ENCODE data around the gene FLYWCH1. TPM values are rescaled to one million over a fixed set of nuclear protein-coding genes. Genes with fewer than 3 reads are reported as not detected.

Gene FLYWCH1
- total and polyA plus RNA-seq, 2 of the 8 experiments (the other 6 are each of a cell fraction or from before 2014, with no cell fraction given), result 12.4 to 23.5 TPM

DNA sequence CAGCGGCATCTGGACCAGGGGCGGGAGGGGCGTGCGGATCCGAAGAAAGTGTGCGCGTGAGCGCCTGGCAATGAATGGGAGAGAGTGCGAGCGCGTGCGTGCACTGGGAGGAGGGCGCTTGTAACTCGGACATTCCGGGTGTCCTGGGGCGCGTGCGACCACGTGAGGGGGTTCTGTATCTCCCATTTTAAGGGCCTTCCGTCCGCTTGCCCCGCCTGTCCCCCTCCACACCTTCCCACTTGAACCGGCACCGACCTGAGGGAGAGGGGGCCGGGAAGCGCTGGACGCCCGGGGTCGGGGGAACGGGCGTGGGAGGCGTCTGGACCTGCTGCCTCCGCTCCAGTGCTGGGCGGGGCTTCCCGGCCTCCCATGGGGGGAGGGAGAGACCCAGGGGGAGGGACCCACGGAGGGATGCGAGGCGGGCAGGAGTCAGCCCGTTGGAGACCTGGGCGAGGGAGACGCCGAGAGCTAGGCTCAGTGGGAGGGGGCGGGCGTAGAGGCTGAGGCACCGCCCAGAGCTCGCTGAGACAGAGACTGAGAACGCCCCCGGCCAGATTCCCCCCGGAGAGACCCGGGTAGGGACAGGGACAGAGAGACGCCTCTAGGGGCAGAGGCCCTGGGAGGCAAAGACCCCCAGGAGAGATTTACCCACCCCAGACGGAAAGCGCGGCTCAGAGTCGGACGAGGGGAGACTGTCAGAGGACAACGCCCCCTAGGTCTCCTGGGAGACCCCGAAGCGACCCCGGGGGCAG, 52.2 kb downstream of the FLYWCH1 start, which contains the start of gene KREMEN2 (continued):
- TF ChIP-seq, protein P1, sequence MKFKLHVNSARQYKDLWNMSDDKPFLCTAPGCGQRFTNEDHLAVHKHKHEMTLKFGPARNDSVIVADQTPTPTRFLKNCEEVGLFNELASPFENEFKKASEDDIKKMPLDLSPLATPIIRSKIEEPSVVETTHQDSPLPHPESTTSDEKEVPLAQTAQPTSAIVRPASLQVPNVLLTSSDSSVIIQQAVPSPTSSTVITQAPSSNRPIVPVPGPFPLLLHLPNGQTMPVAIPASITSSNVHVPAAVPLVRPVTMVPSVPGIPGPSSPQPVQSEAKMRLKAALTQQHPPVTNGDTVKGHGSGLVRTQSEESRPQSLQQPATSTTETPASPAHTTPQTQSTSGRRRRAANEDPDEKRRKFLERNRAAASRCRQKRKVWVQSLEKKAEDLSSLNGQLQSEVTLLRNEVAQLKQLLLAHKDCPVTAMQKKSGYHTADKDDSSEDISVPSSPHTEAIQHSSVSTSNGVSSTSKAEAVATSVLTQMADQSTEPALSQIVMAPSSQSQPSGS (IDR thresholded peaks at IDR 0.05; ENCODE audit: low read length), result no peak
- TF ChIP-seq, protein P2, sequence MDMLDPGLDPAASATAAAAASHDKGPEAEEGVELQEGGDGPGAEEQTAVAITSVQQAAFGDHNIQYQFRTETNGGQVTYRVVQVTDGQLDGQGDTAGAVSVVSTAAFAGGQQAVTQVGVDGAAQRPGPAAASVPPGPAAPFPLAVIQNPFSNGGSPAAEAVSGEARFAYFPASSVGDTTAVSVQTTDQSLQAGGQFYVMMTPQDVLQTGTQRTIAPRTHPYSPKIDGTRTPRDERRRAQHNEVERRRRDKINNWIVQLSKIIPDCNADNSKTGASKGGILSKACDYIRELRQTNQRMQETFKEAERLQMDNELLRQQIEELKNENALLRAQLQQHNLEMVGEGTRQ (IDR thresholded peaks at IDR 0.05; ENCODE audit: low read length), result peak; percentile 63; the same call in 1 of the 2 replicates
- TF ChIP-seq JUN (IDR thresholded peaks at IDR 0.05; ENCODE audit: low read depth, low read length), result no peak
- TF ChIP-seq, protein P3, sequence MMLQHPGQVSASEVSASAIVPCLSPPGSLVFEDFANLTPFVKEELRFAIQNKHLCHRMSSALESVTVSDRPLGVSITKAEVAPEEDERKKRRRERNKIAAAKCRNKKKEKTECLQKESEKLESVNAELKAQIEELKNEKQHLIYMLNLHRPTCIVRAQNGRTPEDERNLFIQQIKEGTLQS (IDR thresholded peaks at IDR 0.05; ENCODE audit: insufficient read depth, low read depth, low read length), result no peak
- TF ChIP-seq FOSL1 (IDR thresholded peaks at IDR 0.05; ENCODE audit: insufficient read depth, low read depth, low read length), result no peak
- no peak for TF ChIP-seq RAD21 (IDR thresholded peaks at IDR 0.05 in 1 of 2, conservative IDR thresholded peaks at IDR 0.05 in 1 of 2; ENCODE audit: low read depth in 2 of 2, low read length in 2 of 2)
- no peak for TF ChIP-seq GTF2F1 (IDR thresholded peaks at IDR 0.05; ENCODE audit: borderline replicate concordance, low read depth, low read length)
- TF ChIP-seq SAP30 (IDR thresholded peaks at IDR 0.05; ENCODE audit: insufficient read depth, insufficient replicate concordance, low read length), result no peak
- TF ChIP-seq, protein P4, sequence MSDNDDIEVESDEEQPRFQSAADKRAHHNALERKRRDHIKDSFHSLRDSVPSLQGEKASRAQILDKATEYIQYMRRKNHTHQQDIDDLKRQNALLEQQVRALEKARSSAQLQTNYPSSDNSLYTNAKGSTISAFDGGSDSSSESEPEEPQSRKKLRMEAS (IDR thresholded peaks at IDR 0.05), result peak; percentile 85
- TF ChIP-seq CBX8 (IDR thresholded peaks at IDR 0.05; ENCODE audit: borderline replicate concordance, low read depth, low read length), result no peak
- TF ChIP-seq CREB1 (IDR thresholded peaks at IDR 0.05), result no peak
- TF ChIP-seq EP300 (IDR thresholded peaks at IDR 0.05; ENCODE audit: borderline replicate concordance in 1 of 2, low read depth in 2 of 2, low read length in 2 of 2), result no peak
- no peak for TF ChIP-seq JUND (IDR thresholded peaks at IDR 0.05; ENCODE audit: low read length)
- no peak for TF ChIP-seq RXRA (IDR thresholded peaks at IDR 0.05; ENCODE audit: insufficient read depth, low read depth, low read length)
- TF ChIP-seq ASH2L (IDR thresholded peaks at IDR 0.05; ENCODE audit: low read length), result peak; percentile 63
- TF ChIP-seq HDAC6 (IDR thresholded peaks at IDR 0.05; ENCODE audit: low read depth, low read length), result no peak
- TF ChIP-seq MAFK (IDR thresholded peaks at IDR 0.05; ENCODE audit: low read depth, low read length), result no peak
- TF ChIP-seq SP2 (IDR thresholded peaks at IDR 0.05; ENCODE audit: low read length), result no peak
- no peak for TF ChIP-seq NANOG (IDR thresholded peaks at IDR 0.05; ENCODE audit: insufficient read depth, low read depth, low read length, poor library complexity, severe bottlenecking)

Data from H1 (cell line).